K562 (cell line): Measurements from ENCODE around the gene PRKX. TPM values are rescaled to one million over a fixed set of nuclear protein-coding genes. Genes with fewer than 3 reads are reported as not detected.
"Not testable (repeated sequence)": the region's sequence is repeated elsewhere in the genome, so short reads cannot be mapped to it uniquely, and the experiment has no call there.

ENCODE experiments used
- ATAC-seq: fragments of 200-7000 bp; cut with Tn5 transposase; 3 replicates; pipeline ENCODE4 v1.9.1; 2020; ENCODE audit warnings: moderate library complexity
- BruUV-seq: library from RNA; stranded (reverse); fragments of 400-500 nt; replicated peaks from 2 replicates; lab custom pipeline; 2021; lab: Mats Ljungman, UMichigan
- CTCF ChIA-PET: fragments of 300-600 bp; formaldehyde crosslinking; extraction: SDS; loops from one replicate; lab custom pipeline; 2021; ENCODE audit warnings: low intra/inter-chr PET ratio; lab: Yijun Ruan, JAX
- POLR2A ChIA-PET: fragments of 300-600, 350-650 bp; sonication (Branson Sonifier 250); formaldehyde crosslinking; extraction: SDS; loops from one replicate; lab custom pipeline; 2021; ENCODE audit warnings: antibody characterized with exemption, inconsistent platforms; lab: Yijun Ruan, JAX
- DNase-seq, 4 experiments: peaks; one replicate each; pipeline versions ENCODE4 v3.0.0 to v3.0.0-alpha.2; 2011 to 2018; ENCODE audit warnings: low spot score in 3 of 4, mixed read lengths in 3 of 4; ENCODE audit errors: extremely low read depth in 1 of 4
- FAIRE-seq: peaks from 2 replicates; lab custom pipeline; 2011; peaks lifted over from hg19 to GRCh38; lab: Jason Lieb, UNC
- H2AFZ ChIP-seq: 2 replicates; pipeline ENCODE4 v1.6.0; 2011; ENCODE audit warnings: low read depth, low read length, control low read depth, inconsistent platforms
- H3K27ac ChIP-seq: fragments of 200-600 bp; 3 replicates; pipeline ENCODE4 v1.8.0; 2011; ENCODE audit warnings: low read depth, mild to moderate bottlenecking, control low read depth, inconsistent platforms, low read length, moderate library complexity, mixed read lengths; ENCODE audit errors: extremely low read depth
- H3K27me3 ChIP-seq, 2 experiments: fragments of 300-600 bp in 1 of 2; 2 replicates in 1 of 2; 3 replicates in 1 of 2; pipeline versions ENCODE4 v1.6.0 to v1.8.0; 2011; ENCODE audit warnings: inconsistent platforms in 2 of 2, low read length in 2 of 2, mild to moderate bottlenecking in 1 of 2, mixed read lengths in 1 of 2, moderate library complexity in 1 of 2; ENCODE audit not compliant: control insufficient read depth in 2 of 2, insufficient read depth in 2 of 2
- H3K36me3 ChIP-seq: fragments of 300-600 bp; 3 replicates; pipeline ENCODE4 v1.8.0; 2011; ENCODE audit warnings: mild to moderate bottlenecking, low read length, inconsistent platforms; ENCODE audit not compliant: control insufficient read depth, insufficient read depth
- H3K4me1 ChIP-seq, 2 experiments: fragments of 200-600 bp in 1 of 2; replicated peaks in 1 of 2; 2 replicates in 1 of 2; 3 replicates in 1 of 2; pipeline versions ENCODE4 v1.5.1 to v1.8.0; 2011; ENCODE audit warnings: inconsistent platforms in 2 of 2, low read length in 2 of 2, mild to moderate bottlenecking in 1 of 2, mixed read lengths in 1 of 2, moderate library complexity in 1 of 2; ENCODE audit not compliant: control insufficient read depth in 2 of 2, insufficient read depth in 2 of 2
- H3K4me2 ChIP-seq: 2 replicates; pipeline ENCODE4 v1.6.1; 2011; ENCODE audit warnings: low read length, control low read depth, inconsistent platforms, mixed read lengths; ENCODE audit not compliant: insufficient read depth
- H3K4me3 ChIP-seq: fragments of 200-600 bp; sonication (generic), shearing (Covaris generic); 2 replicates; pipeline ENCODE4 v1.5.1; 2016; ENCODE audit warnings: control low read depth, inconsistent platforms
- H3K79me2 ChIP-seq: fragments of 200-600 bp; 3 replicates; pipeline ENCODE4 v1.8.0; 2011; ENCODE audit warnings: low read length, inconsistent platforms; ENCODE audit not compliant: control insufficient read depth, insufficient read depth
- H3K9ac ChIP-seq, 2 experiments: 2 replicates each; pipeline versions ENCODE4 v1.6.0 to v1.6.1; 2011; ENCODE audit warnings: low read depth in 2 of 2, low read length in 2 of 2, control low read depth in 1 of 2, inconsistent platforms in 1 of 2, mild to moderate bottlenecking in 1 of 2, mixed read lengths in 1 of 2; ENCODE audit not compliant: insufficient read depth in 1 of 2
- H3K9me1 ChIP-seq: one replicate; pipeline ENCODE4 v1.6.0; 2011; ENCODE audit warnings: inconsistent platforms, mild to moderate bottlenecking, low read length, moderate library complexity; ENCODE audit not compliant: control insufficient read depth, insufficient read depth
- H3K9me3 ChIP-seq: replicated peaks from 2 replicates; pipeline ENCODE4 v1.5.1; 2011; ENCODE audit warnings: low read depth, low read length, inconsistent platforms; ENCODE audit not compliant: control insufficient read depth, insufficient read depth
- H4K20me1 ChIP-seq: replicated peaks from 2 replicates; pipeline ENCODE4 v1.6.1; 2011; ENCODE audit warnings: low read length, inconsistent platforms, mixed read lengths; ENCODE audit not compliant: control insufficient read depth, insufficient read depth
- WGBS: fragments of 100-300 bp; shearing (Covaris generic); methylation state at CpG from one replicate; pipeline ENCODE4 v1.1.6; 2016; ENCODE audit warnings: low coverage, mixed read lengths; ENCODE audit not compliant: insufficient coverage; ENCODE audit errors: missing lambda C conversion rate; 5-methylcytosine and 5-hydroxymethylcytosine counted together
- in situ Hi-C: fragments of 300-500 bp; cut with MboI; formaldehyde crosslinking; loops from 4 replicates; pipeline ENCODE4 v1.15.0; 2018; ENCODE audit warnings: inconsistent platforms, mixed read lengths
- intact Hi-C: fragments of 100-400 bp; cut with micrococcal nuclease; formaldehyde crosslinking; loops from 2 replicates; pipeline ENCODE4 v1.14.2; 2022
- polyA plus RNA-seq, 8 experiments: library from polyadenylated mRNA; depleted of rRNA in 4 of 8; stranded (reverse) in 5 of 8; unstranded in 3 of 8; fragments of >200 nt; fragmentation: Nextera tagmentation in 2 of 8; fragmentation: Illumina TruSeq in 1 of 8; extraction: Ambion mirVana in 2 of 8; extraction: Trizol in 1 of 8; gene quantifications; 2 replicates each; pipeline versions ENCODE4 v1.2.1 to v1.2.3, GENCODE V29; 2011 to 2014; ENCODE audit warnings: inconsistent platforms in 1 of 8, missing spikeins in 1 of 8
- total RNA-seq, 7 experiments: library from RNA; depleted of rRNA in 6 of 7; stranded (reverse); fragments of >200 nt in 6 of 7; fragmentation: Illumina TruSeq in 2 of 7; extraction: Trizol in 2 of 7; gene quantifications; 2 replicates each; pipeline versions ENCODE4 v1.2.1 to v1.2.3, GENCODE V29; 2011 to 2021; ENCODE audit warnings: low replicate concordance in 1 of 7

Gene PRKX
- total and polyA plus RNA-seq, 9 of the 15 experiments (the other 6 are each of a cell fraction or from before 2014, with no cell fraction given), result 3.3 to 29.4 (median 23.7) TPM

DNA sequence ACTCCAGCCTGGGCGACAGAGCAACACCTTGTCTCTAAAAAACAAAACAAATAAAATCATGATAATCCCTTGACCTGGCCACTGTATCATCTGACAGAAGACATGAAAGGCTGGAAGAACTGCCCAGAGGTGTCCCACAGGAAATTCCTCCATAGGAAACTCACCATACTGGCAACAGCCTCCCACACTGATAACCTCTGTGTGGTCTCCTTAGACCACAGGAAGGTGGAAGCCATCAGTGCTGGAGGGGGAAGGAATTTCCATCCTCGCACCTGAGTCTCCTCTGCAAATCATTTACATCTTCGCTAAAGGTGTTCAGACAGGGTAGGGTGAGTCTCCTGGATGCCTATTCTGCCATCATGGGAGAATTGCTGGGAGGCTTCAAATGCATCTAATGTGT is 10.2 kb downstream of the PRKX start:
- intact Hi-C loops, H3K9ac ChIP-seq, FAIRE-seq, H3K27me3 ChIP-seq, H3K9me1 ChIP-seq, CTCF ChIA-PET, H2AFZ ChIP-seq, H3K27ac ChIP-seq, POLR2A ChIA-PET, H4K20me1 ChIP-seq, H3K4me3 ChIP-seq, BruUV-seq, H3K4me2 ChIP-seq, DNase-seq, H3K9me3 ChIP-seq, in situ Hi-C loops: not testable (repeated sequence)
- peak; percentile 53 for ATAC-seq
- 58% methylated on average over 3 of the region's 3 CpGs for WGBS
- Histone ChIP-seq H3K36me3 (peaks cover 14% of the 10 kb centered on the region; the same call in 1 of the 3 replicates), H3K4me1 (peaks cover 7 to 18% of the 10 kb centered on the region in 2 experiments), H3K79me2 (peaks cover 54% of the 10 kb centered on the region)

DNA sequence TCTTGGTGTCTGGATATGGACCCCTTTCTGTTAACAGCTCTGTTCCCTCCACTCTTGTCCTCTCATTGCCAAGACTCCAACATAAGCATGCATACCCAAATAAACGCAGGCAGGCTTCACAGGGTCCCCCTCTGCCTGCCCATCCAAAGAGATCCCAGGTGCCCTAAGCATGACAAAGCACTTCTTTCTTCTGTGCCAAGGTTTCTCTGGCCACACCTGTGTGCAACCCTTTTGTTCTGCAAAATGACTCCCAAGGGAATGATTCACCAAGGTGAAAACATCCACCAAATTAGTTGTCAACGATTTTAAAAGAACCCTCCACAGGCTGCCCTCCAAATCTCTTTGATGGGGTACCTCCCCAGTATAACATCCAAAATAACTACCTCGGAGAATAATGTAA is 11.4 kb downstream of the PRKX start:
- in situ Hi-C loops, FAIRE-seq, H3K27me3 ChIP-seq, CTCF ChIA-PET, H3K4me3 ChIP-seq, BruUV-seq, H2AFZ ChIP-seq, DNase-seq, H4K20me1 ChIP-seq, H3K9me1 ChIP-seq, H3K9me3 ChIP-seq, intact Hi-C loops: not testable (repeated sequence)
- Histone ChIP-seq H3K4me2 (peak overlapping the region; percentile 49), H3K79me2 (peaks cover 55% of the 10 kb centered on the region), H3K9ac (peak overlapping the region in 1 of 2 experiments; percentile 57; a peak in 3 of 4 replicates), H3K27ac (peak overlapping the region; percentile 80), H3K4me1 (peaks cover 16 to 26% of the 10 kb centered on the region in 2 experiments), H3K36me3 (peaks cover 12% of the 10 kb centered on the region; the same call in 1 of the 3 replicates)
- 25% methylated on average over 2 of the region's 3 CpGs for WGBS
- peak; percentile 5; the same call in 1 of the 3 replicates for ATAC-seq
- POLR2A ChIA-PET, result interaction anchor here (0.6 to 2.1 kb wide), 2 partner anchors 10 to 27 kb away, joined by 3 to 5 read pairs; no protein-coding TSS in a partner anchor
